ENCODE measurements around the gene CDC14B.
"Not testable (repeated sequence)": the region's sequence is repeated elsewhere in the genome, so short reads cannot be mapped to it uniquely, and the experiment has no call there.

Gene CDC14B

GRCh38 chr9:96620181-96620514, 505 bp upstream of the CDC14B start:
- Histone ChIP-seq H3K4me2 (ENCODE audit: low read length) (peak overlapping the region; percentile 90), H3K9me3 (replicated peaks; ENCODE audit: low read length) (no peaks in the 10 kb centered on the region), H3K27me3 (ENCODE audit: control insufficient read depth, insufficient read depth, low read length) (no peaks in the 10 kb centered on the region), H3K4me1 (ENCODE audit: control insufficient read depth, insufficient read depth, low read length) (peaks cover 7% of the 10 kb centered on the region), H3K36me3 (ENCODE audit: insufficient read depth, low read length) (no peaks in the 10 kb centered on the region), H3K9ac (ENCODE audit: low read depth, low read length) (peak overlapping the region; percentile 76), H3K4me3 (ENCODE audit: low read length) (peak overlapping the region; percentile 96)

DNA sequence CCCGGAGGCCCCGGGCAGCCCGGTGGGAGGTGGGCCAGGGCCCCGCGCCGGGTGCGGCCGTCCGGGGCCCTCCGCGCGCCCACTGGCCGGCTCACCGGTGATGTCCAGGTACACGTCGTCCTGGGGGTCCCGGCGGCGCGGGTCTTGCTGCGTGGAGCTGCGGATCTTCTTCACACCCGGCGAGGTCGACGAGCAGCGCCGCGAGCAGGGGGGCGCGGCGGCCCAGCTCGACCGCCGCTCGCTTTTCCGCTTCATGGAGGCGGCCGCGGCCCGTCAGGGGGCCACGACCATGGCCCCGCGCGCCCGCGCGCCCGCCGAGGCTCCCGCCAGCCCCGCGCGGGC, 548 bp downstream of the CDC14B start:
- Histone ChIP-seq H3K4me3 (ENCODE audit: low read length) (peak overlapping the region; percentile 96), H3K9me3 (replicated peaks; ENCODE audit: low read length) (no peaks in the 10 kb centered on the region), H3K9ac (ENCODE audit: low read depth, low read length) (peak overlapping the region; percentile 76), H3K4me2 (ENCODE audit: low read length) (peak overlapping the region; percentile 90), H3K4me1 (ENCODE audit: control insufficient read depth, insufficient read depth, low read length) (peaks cover 16% of the 10 kb centered on the region), H3K27me3 (ENCODE audit: control insufficient read depth, insufficient read depth, low read length) (no peaks in the 10 kb centered on the region), H3K36me3 (ENCODE audit: insufficient read depth, low read length) (no peaks in the 10 kb centered on the region)

DNA sequence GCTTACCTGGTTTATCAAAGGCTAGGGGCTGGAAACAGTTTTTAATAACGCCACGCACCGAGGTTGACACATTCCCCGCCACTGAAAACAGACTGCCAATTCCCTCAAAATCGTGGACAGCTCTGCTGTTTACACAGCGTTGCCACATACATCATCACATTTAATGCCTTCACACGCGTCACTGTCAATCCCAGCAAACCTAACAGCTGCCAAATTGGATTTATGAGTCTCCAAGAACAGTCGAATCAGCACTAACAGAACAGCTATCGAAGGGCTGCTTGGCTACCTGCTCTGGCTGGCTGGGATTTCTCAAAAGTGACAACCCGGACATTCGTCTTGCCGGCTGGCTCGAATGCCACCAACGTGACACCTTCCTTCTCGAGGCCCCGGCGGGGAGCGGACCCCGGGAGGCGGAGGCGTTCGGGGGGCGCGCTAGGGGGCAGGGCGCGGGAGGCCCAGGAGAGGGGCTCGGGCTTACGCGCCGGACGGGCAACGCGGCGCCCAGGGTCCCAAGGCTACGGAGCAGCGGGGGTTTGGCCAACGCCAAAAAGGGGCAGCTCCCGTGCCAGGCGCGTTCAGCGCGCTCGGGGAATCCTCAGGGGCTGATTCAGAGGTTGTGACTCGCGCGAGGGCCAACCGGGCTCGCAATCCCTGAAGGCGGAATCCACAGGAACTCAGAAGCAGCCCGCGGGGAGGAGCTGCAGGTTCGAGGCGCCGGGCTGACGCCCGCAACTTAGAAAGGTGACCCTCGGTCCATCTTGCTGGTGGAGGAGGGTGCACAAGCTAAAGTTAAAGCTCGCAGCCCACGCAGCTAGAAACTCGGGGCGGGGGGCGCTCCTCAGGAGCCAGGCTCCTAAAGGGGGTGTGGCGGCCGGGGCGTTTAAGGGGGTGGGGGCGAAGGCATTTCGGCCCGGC, 1.2 kb downstream of the CDC14B start:
- Histone ChIP-seq H3K36me3 (ENCODE audit: insufficient read depth, low read length) (no peaks in the 10 kb centered on the region), H3K9me3 (replicated peaks; ENCODE audit: low read length) (no peaks in the 10 kb centered on the region), H3K4me1 (ENCODE audit: control insufficient read depth, insufficient read depth, low read length) (peaks cover 17% of the 10 kb centered on the region), H3K4me3 (ENCODE audit: low read length) (peak overlapping the region; percentile 96), H3K27me3 (ENCODE audit: control insufficient read depth, insufficient read depth, low read length) (no peaks in the 10 kb centered on the region), H3K4me2 (ENCODE audit: low read length) (peak overlapping the region; percentile 90), H3K9ac (ENCODE audit: low read depth, low read length) (peak overlapping the region; percentile 76)

DNA sequence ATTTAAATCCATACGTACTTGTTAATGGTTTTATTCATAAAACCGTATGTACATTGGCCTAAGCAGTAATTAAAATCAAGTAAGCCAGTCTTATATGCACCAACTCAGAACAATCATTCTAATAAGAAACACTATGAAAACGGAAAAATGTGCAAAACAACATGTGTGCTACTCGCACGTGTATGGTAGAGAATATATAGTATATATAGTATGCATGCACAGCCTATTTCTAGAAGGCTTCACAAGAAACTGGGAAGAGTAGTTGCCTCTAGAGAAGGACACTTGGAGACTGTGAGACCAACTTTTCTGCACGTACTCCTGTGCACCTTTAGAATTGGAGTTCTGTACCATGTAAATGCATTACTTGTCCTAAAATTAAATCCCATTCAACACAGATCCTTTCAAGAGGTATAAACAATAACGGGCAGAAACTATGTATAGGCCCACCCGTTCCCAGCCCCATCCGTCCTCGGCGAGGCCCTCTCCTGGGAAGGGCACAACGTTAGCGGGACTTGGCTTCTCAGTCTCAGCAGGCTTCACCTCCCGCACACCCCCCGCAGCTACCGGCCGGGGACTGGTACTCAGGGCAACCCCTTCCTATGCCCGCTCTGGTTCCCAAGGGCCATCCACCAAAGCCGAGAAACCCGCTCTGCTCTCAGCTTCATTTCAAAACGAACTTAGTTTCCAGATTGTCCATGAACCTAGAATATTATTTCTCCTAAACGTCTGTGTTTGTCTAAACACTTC, 2.0 kb downstream of the CDC14B start:
- peak overlapping the region; percentile 90 for H3K4me2 ChIP-seq (ENCODE audit: low read length)
- H3K4me3 ChIP-seq (ENCODE audit: low read length) = peak overlapping the region; percentile 96
- H3K4me1 ChIP-seq (ENCODE audit: control insufficient read depth, insufficient read depth, low read length) = peaks cover 21% of the 10 kb centered on the region
- H3K9me3 ChIP-seq (replicated peaks; ENCODE audit: low read length) = no peaks in the 10 kb centered on the region
- H3K36me3 ChIP-seq (ENCODE audit: insufficient read depth, low read length) = no peaks in the 10 kb centered on the region
- H3K27me3 ChIP-seq (ENCODE audit: control insufficient read depth, insufficient read depth, low read length) = no peaks in the 10 kb centered on the region
- H3K9ac ChIP-seq (ENCODE audit: low read depth, low read length) = peak overlapping the region; percentile 76

GRCh38 chr9:96616817-96617438, 2.7 kb downstream of the CDC14B start:
- H3K9ac ChIP-seq (ENCODE audit: low read depth, low read length) = no peak overlapping the region
- H3K4me2 ChIP-seq (ENCODE audit: low read length) = no peak overlapping the region
- no peaks in the 10 kb centered on the region for H3K36me3 ChIP-seq (ENCODE audit: insufficient read depth, low read length)
- no peak overlapping the region for H3K4me3 ChIP-seq (ENCODE audit: low read length)
- no peaks in the 10 kb centered on the region for H3K27me3 ChIP-seq (ENCODE audit: control insufficient read depth, insufficient read depth, low read length)
- peaks cover 26% of the 10 kb centered on the region for H3K4me1 ChIP-seq (ENCODE audit: control insufficient read depth, insufficient read depth, low read length)
- no peaks in the 10 kb centered on the region for H3K9me3 ChIP-seq (replicated peaks; ENCODE audit: low read length)

GRCh38 chr9:96615411-96615810, 4.2 kb downstream of the CDC14B start:
- no peaks in the 10 kb centered on the region for H3K27me3 ChIP-seq (ENCODE audit: control insufficient read depth, insufficient read depth, low read length)
- no peaks in the 10 kb centered on the region for H3K36me3 ChIP-seq (ENCODE audit: insufficient read depth, low read length)
- H3K9me3 ChIP-seq (replicated peaks; ENCODE audit: low read length) = no peaks in the 10 kb centered on the region
- H3K4me2 ChIP-seq (ENCODE audit: low read length) = no peak overlapping the region
- no peak overlapping the region for H3K4me3 ChIP-seq (ENCODE audit: low read length)
- H3K4me1 ChIP-seq (ENCODE audit: control insufficient read depth, insufficient read depth, low read length) = peaks cover 41% of the 10 kb centered on the region
- no peak overlapping the region for H3K9ac ChIP-seq (ENCODE audit: low read depth, low read length)

- H3K27me3 ChIP-seq (ENCODE audit: control insufficient read depth, insufficient read depth, low read length); H3K4me3 ChIP-seq (ENCODE audit: low read length); H3K36me3 ChIP-seq (ENCODE audit: insufficient read depth, low read length); H3K9me3 ChIP-seq (replicated peaks; ENCODE audit: low read length); H3K9ac ChIP-seq (ENCODE audit: low read depth, low read length): not testable (repeated sequence)
- H3K4me2 ChIP-seq (ENCODE audit: low read length) = peak overlapping the region; percentile 4
- peaks cover 41% of the 10 kb centered on the region for H3K4me1 ChIP-seq (ENCODE audit: control insufficient read depth, insufficient read depth, low read length)
Observed at GRCh38 chr9:96614664-96615063, 5.0 kb downstream of the CDC14B start.

- Histone ChIP-seq H3K27me3 (ENCODE audit: control insufficient read depth, insufficient read depth, low read length) (no peaks in the 10 kb centered on the region), H3K4me3 (ENCODE audit: low read length) (no peak overlapping the region), H3K4me1 (ENCODE audit: control insufficient read depth, insufficient read depth, low read length) (peaks cover 37% of the 10 kb centered on the region), H3K9me3 (replicated peaks; ENCODE audit: low read length) (no peaks in the 10 kb centered on the region), H3K4me2 (ENCODE audit: low read length) (no peak overlapping the region), H3K9ac (ENCODE audit: low read depth, low read length) (no peak overlapping the region), H3K36me3 (ENCODE audit: insufficient read depth, low read length) (no peaks in the 10 kb centered on the region)
Observed at GRCh38 chr9:96612966-96613589, 6.6 kb downstream of the CDC14B start.

GRCh38 chr9:96612105-96612965, 7.3 kb downstream of the CDC14B start:
- Histone ChIP-seq H3K4me3 (ENCODE audit: low read length) (peak overlapping the region; percentile 37), H3K36me3 (ENCODE audit: insufficient read depth, low read length) (no peaks in the 10 kb centered on the region), H3K27me3 (ENCODE audit: control insufficient read depth, insufficient read depth, low read length) (no peaks in the 10 kb centered on the region), H3K4me1 (ENCODE audit: control insufficient read depth, insufficient read depth, low read length) (peaks cover 34% of the 10 kb centered on the region), H3K9me3 (replicated peaks; ENCODE audit: low read length) (no peaks in the 10 kb centered on the region), H3K9ac (ENCODE audit: low read depth, low read length) (peak overlapping the region; percentile 76), H3K4me2 (ENCODE audit: low read length) (peak overlapping the region; percentile 74)

- no peaks in the 10 kb centered on the region for H3K36me3 ChIP-seq (ENCODE audit: insufficient read depth, low read length)
- no peaks in the 10 kb centered on the region for H3K27me3 ChIP-seq (ENCODE audit: control insufficient read depth, insufficient read depth, low read length)
- no peaks in the 10 kb centered on the region for H3K9me3 ChIP-seq (replicated peaks; ENCODE audit: low read length)
- peaks cover 34% of the 10 kb centered on the region for H3K4me1 ChIP-seq (ENCODE audit: control insufficient read depth, insufficient read depth, low read length)
- H3K4me3 ChIP-seq (ENCODE audit: low read length) = peak overlapping the region; percentile 37
- H3K4me2 ChIP-seq (ENCODE audit: low read length) = peak overlapping the region; percentile 74
- peak overlapping the region; percentile 76 for H3K9ac ChIP-seq (ENCODE audit: low read depth, low read length)
Observed at GRCh38 chr9:96611302-96611701, 8.3 kb downstream of the CDC14B start.
